ENCODE results near the gene CRTC2.

CRTC2 gene

DNA sequence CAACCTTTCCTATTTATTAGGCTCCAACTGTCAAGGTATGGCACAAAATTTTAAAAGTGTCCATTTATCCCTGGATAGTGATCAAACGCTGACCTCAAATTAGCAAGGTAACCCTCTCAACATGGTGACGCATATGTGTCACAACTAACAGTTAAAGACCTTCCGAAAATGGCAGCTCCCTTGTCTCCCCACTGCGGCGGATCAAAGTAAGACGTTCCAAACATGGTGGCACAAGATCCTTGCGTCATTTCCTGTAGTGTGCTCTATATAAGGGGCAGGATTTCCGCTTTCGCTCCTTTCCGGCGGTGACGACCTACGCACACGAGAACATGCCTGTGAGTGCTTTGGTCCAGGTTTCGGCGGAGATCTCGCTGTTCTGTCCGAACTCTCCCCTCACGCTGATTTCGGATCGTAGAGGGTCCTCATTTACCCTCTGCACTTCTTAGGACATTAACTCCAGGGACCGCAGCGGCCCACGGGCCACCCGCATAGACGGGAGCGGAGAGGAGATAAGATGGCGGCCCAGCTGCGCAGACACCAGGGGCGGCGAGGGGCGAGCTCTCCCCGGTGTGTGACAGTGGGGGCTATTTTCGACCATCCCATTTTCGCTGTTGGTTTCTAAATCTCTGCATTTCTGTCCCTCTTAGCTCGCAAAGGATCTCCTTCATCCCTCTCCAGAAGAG lies 32.2 kb upstream of the CRTC2 start, which contains the start of gene RPS27:
Gene RPS27 (plus strand): TSS at position 295 of the 683 bp plus-strand sequence. CDS start 35 bp downstream, at position 330.
- peak within 1 kb of the TSS; percentile 64 for H3K27ac ChIP-seq (ENCODE audit: low read length)
- no peak for TF ChIP-seq EZH2phosphoT487 (IDR thresholded peaks at IDR 0.05; ENCODE audit: low read depth)
- TF ChIP-seq, protein P1, sequence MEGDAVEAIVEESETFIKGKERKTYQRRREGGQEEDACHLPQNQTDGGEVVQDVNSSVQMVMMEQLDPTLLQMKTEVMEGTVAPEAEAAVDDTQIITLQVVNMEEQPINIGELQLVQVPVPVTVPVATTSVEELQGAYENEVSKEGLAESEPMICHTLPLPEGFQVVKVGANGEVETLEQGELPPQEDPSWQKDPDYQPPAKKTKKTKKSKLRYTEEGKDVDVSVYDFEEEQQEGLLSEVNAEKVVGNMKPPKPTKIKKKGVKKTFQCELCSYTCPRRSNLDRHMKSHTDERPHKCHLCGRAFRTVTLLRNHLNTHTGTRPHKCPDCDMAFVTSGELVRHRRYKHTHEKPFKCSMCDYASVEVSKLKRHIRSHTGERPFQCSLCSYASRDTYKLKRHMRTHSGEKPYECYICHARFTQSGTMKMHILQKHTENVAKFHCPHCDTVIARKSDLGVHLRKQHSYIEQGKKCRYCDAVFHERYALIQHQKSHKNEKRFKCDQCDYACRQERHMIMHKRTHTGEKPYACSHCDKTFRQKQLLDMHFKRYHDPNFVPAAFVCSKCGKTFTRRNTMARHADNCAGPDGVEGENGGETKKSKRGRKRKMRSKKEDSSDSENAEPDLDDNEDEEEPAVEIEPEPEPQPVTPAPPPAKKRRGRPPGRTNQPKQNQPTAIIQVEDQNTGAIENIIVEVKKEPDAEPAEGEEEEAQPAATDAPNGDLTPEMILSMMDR (IDR thresholded peaks at IDR 0.05; ENCODE audit: low read depth, low read length), result no peak
- no peaks in the 10 kb centered on the region for H3K9me3 ChIP-seq (ENCODE audit: insufficient read depth, low read length)
- H4K20me1 ChIP-seq (ENCODE audit: insufficient read depth, low read length), result 0 out of 2 replicates have a peak, but pooled peaks cover 8% of the 10 kb centered on the region
- H3K9ac ChIP-seq (ENCODE audit: low read length), result peak within 1 kb of the TSS; percentile 86
- H3K4me1 ChIP-seq (ENCODE audit: low read length), result peaks cover 28% of the 10 kb centered on the region
- H3K4me3 ChIP-seq (ENCODE audit: low read length), result peak within 1 kb of the TSS; percentile 80
- H3K36me3 ChIP-seq (replicated peaks; ENCODE audit: low read depth, low read length), result peaks cover 45% of the 10 kb centered on the region
- H3K4me2 ChIP-seq (ENCODE audit: low read length), result peak within 1 kb of the TSS; percentile 91
- H3K27me3 ChIP-seq (ENCODE audit: low read depth, low read length), result no peaks in the 10 kb centered on the region
- peak within 1 kb of the TSS; percentile 69 for H2AFZ ChIP-seq (ENCODE audit: low read depth, low read length)
- peaks cover 22% of the 10 kb centered on the region for H3K79me2 ChIP-seq (ENCODE audit: low read length)

DNA sequence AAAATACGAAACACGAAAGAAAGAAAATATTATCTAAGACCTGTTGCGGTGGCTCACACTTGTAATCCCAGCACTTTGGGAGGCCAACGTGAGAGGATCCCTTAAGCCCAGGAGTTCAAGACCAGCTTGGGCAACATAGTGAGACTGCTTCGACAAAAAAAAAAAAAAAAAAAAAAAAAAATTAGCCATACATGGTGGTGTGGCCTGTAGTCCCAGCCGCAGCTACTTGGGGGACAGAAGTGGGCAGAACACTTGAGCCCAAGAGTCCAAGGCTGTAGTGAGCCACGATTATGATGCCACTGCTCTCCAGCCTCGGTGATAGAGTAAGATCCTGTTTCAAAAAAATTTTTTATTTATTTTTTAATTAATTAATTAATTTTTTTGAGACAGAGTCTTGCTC lies 29.2 kb upstream of the CRTC2 start:
- peaks cover 17% of the 10 kb centered on the region for H3K36me3 ChIP-seq (replicated peaks; ENCODE audit: low read depth, low read length)
- peaks cover 19% of the 10 kb centered on the region for H3K79me2 ChIP-seq (ENCODE audit: low read length)
- H3K4me2 ChIP-seq (ENCODE audit: low read length), result peak overlapping the region; percentile 78
- H3K4me1 ChIP-seq (ENCODE audit: low read length), result peaks cover 40% of the 10 kb centered on the region
- TF ChIP-seq, protein P1 (IDR thresholded peaks at IDR 0.05; ENCODE audit: low read depth, low read length), result no peak
- TF ChIP-seq EZH2phosphoT487 (IDR thresholded peaks at IDR 0.05; ENCODE audit: low read depth), result no peak
- peak overlapping the region; percentile 46; the same call in 1 of the 2 replicates for H2AFZ ChIP-seq (ENCODE audit: low read depth, low read length)
- 0 out of 2 replicates have a peak, but pooled peaks cover 1% of the 10 kb centered on the region for H4K20me1 ChIP-seq (ENCODE audit: insufficient read depth, low read length)
- H3K9ac ChIP-seq (ENCODE audit: low read length), result peak overlapping the region; percentile 65; the same call in 1 of the 2 replicates
- peak overlapping the region; percentile 65 for H3K27ac ChIP-seq (ENCODE audit: low read length)
- no peaks in the 10 kb centered on the region for H3K9me3 ChIP-seq (ENCODE audit: insufficient read depth, low read length)
- H3K27me3 ChIP-seq (ENCODE audit: low read depth, low read length), result no peaks in the 10 kb centered on the region
- peak overlapping the region; percentile 73 for H3K4me3 ChIP-seq (ENCODE audit: low read length)

DNA sequence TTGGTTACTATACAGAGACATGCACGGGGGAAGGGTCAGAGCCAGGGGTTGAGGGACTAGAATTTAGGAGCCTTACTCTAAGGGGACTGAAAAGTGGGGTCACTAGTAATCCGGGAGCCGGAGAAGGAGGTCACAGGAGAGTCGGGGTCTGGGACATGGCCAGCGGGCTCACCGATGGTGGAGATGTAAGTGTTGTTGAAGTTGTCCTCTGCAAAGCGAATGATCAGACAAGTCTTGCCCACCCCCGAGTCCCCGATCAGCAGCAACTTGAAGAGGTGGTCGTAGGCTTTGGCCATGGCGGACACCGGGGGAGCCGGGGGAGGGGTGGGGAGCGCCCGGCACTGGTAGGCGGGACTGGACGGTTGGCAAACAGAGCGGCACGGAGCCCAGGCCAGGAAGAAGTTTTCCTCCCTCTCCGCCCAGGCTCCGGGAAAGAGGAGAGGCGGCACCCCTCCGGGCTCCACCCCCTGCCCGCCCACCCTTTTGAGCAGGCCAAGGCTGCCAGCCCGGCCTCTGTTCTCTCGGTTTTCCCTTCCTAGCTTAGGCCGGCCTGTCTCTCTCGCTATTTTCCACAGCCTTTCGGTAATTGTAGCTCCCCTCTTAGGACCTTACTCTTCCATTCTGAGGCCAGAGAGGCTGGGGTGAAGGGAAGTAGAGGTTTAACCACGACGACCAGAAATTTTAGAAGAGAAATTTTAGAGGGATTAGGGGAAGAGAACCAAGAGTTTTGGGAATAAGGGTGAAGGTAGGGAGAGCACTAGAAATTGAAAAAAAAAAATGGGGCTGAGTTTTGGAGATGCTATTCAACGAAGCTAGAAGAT lies 27.7 kb upstream of the CRTC2 start, which contains the start of gene RAB13:
Gene RAB13 (minus strand): TSS at position 399 of the 821 bp plus-strand sequence. CDS start 103 bp downstream, at position 296.
- no peak for TF ChIP-seq EZH2phosphoT487 (IDR thresholded peaks at IDR 0.05; ENCODE audit: low read depth)
- TF ChIP-seq, protein P1 (IDR thresholded peaks at IDR 0.05; ENCODE audit: low read depth, low read length), result no peak
- Histone ChIP-seq H3K9ac (ENCODE audit: low read length) (peak within 1 kb of the TSS; percentile 65), H3K9me3 (ENCODE audit: insufficient read depth, low read length) (no peaks in the 10 kb centered on the region), H2AFZ (ENCODE audit: low read depth, low read length) (peak within 1 kb of the TSS; percentile 73), H3K27ac (ENCODE audit: low read length) (peak within 1 kb of the TSS; percentile 65), H3K4me3 (ENCODE audit: low read length) (peak within 1 kb of the TSS; percentile 73), H4K20me1 (ENCODE audit: insufficient read depth, low read length) (no peaks in the 10 kb centered on the region), H3K27me3 (ENCODE audit: low read depth, low read length) (no peaks in the 10 kb centered on the region), H3K4me2 (ENCODE audit: low read length) (peak within 1 kb of the TSS; percentile 78), H3K79me2 (ENCODE audit: low read length) (peaks cover 6% of the 10 kb centered on the region), H3K36me3 (replicated peaks; ENCODE audit: low read depth, low read length) (peaks cover 2% of the 10 kb centered on the region), H3K4me1 (ENCODE audit: low read length) (peaks cover 33% of the 10 kb centered on the region)
